WI38 (cell line): ENCODE data around the gene ANKS1B.

ENCODE experiments used
- H3K4me3 ChIP-seq: 2 replicates; pipeline ENCODE4 v1.5.1; 2011; ENCODE audit warnings: low read depth, mild to moderate bottlenecking, control low read depth, low read length
- CTCF ChIP-seq: IDR thresholded peaks from 2 replicates; pipeline ENCODE4 v1.5.1; 2012; ENCODE audit warnings: low read depth, mild to moderate bottlenecking, control low read depth, low read length

Gene ANKS1B

GRCh38 chr12:98990648-98991047 is 994.1 kb downstream of the ANKS1B start:
- H3K4me3 ChIP-seq = no peak overlapping the region
- no peak for TF ChIP-seq CTCF

DNA sequence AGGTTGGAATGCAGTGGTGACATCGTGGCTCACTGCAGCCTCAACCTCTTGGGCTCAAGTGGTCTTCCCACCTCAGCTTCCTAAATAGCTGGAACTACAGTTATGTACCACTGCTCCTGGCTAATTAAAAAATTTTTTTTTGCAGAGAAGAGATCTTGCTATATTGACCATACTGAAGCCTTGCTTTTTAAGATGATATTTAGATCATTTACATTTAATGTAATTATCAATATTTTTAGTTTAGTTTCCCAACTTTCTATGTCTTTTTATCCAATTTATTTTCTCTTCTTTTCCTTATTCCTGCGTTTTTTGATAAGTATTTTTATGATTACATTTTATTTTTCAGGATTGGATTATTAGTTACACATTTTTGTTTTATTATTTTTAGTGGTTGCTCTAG is 999.6 kb downstream of the ANKS1B start:
- H3K4me3 ChIP-seq = no peak overlapping the region
- TF ChIP-seq CTCF = no peak

DNA sequence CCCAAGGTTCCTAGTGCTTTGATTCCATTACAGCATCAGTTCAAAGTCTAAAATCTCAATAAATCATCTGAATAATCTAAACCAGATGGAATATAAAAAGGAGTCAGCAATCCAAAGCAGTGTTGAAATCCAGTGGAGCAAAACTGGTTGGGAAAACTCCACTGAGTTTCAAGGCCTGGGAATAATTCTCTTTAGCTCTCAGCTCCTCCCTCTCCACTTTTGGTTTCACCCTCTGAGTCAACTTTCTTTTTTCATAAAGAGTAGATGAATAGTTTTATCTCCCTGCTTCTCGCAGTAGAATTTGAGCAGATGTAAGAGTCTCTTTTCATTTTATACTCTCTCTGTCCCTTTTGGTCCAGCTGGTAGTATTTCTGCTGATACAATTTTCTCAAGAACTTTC is 1001.1 kb downstream of the ANKS1B start:
- no peak for TF ChIP-seq CTCF
- H3K4me3 ChIP-seq = no peak overlapping the region

DNA sequence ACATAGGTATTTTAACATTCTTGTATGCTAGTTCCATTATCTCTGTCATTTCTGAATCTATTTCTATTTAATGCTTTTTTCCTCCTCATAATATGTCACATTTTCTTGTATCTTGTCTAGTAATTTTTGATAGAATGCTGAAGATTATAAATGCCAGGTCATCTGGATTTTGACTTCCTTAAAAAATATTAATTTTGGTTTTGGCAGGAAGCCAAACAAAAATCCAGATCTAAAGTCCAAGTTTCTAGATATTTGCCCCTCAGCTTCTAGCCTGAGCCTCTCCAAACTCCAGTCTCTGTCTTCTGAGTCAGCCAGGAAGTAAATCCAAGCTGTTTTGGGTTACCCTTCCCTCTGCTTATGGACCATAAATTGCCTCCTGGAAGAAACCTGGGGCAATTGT is 1004.2 kb downstream of the ANKS1B start:
- no peak overlapping the region for H3K4me3 ChIP-seq
- no peak for TF ChIP-seq CTCF

GRCh38 chr12:98977186-98977585 is 1007.5 kb downstream of the ANKS1B start:
- H3K4me3 ChIP-seq = no peak overlapping the region
- TF ChIP-seq CTCF = no peak

DNA sequence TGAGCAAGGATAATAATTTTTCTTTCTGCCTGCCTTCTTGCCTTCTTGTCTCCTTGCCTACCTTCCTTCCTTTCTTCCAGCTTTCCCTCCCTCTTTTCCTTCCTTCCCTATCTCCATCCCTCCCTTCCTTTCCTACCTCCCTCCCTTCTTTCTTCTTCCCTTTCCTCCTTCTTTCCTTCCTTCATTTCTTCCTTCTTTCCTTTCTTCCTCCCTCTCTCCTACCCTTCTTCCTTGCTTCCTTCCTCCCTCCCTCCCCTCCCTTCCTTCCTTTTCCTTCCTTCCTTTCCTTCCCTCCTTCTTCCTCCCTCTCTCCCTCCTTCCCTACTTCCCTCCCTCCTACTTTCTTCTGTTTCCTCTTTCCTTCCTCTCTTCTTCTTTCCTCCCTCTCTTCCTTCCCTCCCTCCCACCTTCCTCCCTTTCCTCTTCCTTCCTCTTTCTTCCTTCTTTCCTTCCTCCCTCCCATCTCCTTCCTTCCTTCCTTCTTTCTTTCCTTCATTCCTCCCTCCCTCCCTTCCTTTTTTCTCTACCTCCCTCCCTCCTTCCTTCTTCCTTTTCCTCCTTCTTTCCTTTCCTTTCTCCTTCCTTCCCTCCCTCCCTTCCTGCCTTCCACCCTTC is 1009.9 kb downstream of the ANKS1B start:
- no peak overlapping the region for H3K4me3 ChIP-seq
- no peak for TF ChIP-seq CTCF

DNA sequence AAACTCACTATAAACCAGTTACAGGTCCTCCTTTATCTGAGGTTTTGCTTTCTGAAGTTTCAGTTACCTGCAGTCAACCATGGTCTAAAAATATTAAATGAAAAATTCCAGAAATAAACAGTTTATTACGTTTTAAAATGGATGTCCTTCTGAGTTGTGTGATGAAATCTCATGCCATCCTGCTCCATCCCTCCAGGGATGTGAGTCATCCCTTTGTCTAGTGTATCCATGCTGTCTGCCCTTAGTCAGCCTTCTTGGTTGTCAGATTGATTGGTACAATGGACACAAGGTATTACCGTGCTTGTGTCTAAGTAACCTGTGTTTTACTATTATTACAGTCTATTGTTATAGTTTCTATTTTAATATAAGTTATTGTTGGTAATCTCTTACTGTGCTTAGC is 1011.3 kb downstream of the ANKS1B start:
- TF ChIP-seq CTCF = no peak
- H3K4me3 ChIP-seq = no peak overlapping the region
